Head of caudate nucleus (tissue), 42 donors: ENCODE measurements around the gene CDK9.
"Not testable (repeated sequence)": the region's sequence is repeated elsewhere in the genome, so short reads cannot be mapped to it uniquely, and the experiment has no call there.

Experiments used
- DNase-seq, 42 donors: peaks; one replicate each; pipeline versions ENCODE4 v3.0.0 to v3.0.0-alpha.2; 2020 to 2021; ENCODE audit warnings: mixed read lengths in 7 of 42
- intact Hi-C: fragments of 100-400 bp; cut with DNase I; formaldehyde crosslinking; loops from one replicate; pipeline ENCODE4 v1.15.0; 2022

Gene CDK9

DNA sequence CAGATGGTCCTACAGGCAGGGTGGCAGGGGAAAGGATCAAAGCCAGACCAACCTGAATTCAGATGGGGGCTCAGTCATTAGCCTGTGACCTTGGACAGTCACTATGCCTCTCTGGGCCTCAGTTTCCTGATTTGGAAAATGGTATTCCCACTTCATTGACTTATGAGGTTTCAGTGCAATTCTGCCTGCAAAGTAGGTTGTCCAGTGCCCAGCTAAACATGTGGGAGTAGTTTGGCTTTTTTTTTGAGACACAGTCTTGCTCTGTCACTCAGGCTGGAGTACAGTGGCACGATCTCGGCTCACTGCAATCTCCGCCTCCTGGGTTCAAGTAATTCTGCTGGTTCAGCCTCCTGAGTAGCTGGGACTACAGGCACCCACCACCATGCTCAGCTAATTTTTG lies 50.7 kb downstream of the CDK9 start:
- DNase-seq, intact Hi-C loops: not testable (repeated sequence)

DNA sequence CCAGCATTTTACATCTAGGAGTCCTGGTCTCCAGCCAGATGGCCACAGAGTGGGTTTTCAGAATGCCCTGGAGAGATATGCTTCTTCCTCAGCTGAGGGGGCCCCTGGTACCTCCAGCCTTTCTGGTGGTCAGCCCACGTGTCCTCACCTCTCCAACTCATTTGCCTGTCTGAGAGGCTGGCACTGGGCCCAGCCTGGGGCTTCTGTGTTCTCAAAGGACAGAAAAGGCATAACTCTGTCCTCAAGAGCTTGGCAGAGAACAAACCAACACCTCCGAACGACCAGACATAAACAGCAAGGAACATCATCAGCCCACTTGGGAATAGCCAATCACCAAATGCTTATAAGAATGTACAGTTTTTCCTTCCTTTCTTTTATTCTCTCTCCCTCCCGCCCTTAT lies 51.5 kb downstream of the CDK9 start:
- no peak for DNase-seq
- intact Hi-C loops = no loop called here

DNA sequence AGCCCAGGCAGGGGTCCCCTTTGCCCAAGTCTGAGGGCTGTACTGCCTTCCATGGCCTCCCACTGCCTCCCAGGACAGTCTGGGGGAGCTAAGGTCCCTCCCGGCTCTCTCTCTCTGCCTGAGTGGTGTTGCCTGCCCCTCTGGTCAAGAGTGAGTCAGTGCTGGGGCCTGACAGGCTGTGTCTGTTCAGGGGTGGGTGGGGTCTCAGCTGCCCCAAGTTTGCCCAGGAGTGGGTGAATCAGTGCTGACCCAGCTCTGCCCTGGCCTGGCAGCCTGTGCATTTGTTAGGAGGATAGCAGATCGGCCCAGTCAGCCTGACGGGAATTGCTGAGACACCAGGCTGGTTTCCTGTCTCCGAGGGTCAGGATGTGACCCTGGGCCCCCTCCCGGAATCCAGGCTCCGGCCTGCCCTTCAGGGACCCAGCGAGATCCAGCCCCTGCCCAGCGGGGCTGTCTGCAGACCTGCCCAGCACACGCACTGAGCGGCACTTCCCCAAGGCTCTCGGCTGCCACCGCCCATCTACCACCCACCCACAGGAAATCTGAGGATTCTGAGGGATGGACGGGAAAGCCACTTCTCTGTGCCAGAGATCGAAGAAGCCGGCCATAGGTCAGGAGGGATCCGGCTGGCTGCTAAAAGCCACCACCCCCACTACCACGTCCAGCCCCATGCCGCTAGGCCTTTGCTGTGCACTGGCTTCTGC lies 52.7 kb downstream of the CDK9 start:
- peak in 8 of 42 donors; percentile 12 to 48 (median 26) for DNase-seq
- intact Hi-C loops = no loop called here
